ENCODE measurements around the gene EYS. TPM values are rescaled to one million over a fixed set of nuclear protein-coding genes. Genes with fewer than 3 reads are reported as not detected.

Gene EYS
- total RNA-seq, 1 donor from 2014 or later, result not detected

GRCh38 chr6:64023693-64024092 lies 1683.3 kb downstream of the EYS start:
- Mint-ChIP-seq H3K27ac (ENCODE audit: unreplicated experiment) (no peak overlapping the region), H3K4me3 (ENCODE audit: unreplicated experiment) (no peak overlapping the region), H3K27me3 (ENCODE audit: unreplicated experiment) (no peaks in the 10 kb centered on the region), H3K4me1 (ENCODE audit: unreplicated experiment) (no peaks in the 10 kb centered on the region), H3K36me3 (ENCODE audit: unreplicated experiment) (no peaks in the 10 kb centered on the region), H3K9me3 (ENCODE audit: unreplicated experiment) (peaks cover 6% of the 10 kb centered on the region)
- TF ChIP-seq, protein P1, sequence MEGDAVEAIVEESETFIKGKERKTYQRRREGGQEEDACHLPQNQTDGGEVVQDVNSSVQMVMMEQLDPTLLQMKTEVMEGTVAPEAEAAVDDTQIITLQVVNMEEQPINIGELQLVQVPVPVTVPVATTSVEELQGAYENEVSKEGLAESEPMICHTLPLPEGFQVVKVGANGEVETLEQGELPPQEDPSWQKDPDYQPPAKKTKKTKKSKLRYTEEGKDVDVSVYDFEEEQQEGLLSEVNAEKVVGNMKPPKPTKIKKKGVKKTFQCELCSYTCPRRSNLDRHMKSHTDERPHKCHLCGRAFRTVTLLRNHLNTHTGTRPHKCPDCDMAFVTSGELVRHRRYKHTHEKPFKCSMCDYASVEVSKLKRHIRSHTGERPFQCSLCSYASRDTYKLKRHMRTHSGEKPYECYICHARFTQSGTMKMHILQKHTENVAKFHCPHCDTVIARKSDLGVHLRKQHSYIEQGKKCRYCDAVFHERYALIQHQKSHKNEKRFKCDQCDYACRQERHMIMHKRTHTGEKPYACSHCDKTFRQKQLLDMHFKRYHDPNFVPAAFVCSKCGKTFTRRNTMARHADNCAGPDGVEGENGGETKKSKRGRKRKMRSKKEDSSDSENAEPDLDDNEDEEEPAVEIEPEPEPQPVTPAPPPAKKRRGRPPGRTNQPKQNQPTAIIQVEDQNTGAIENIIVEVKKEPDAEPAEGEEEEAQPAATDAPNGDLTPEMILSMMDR (IDR thresholded peaks at IDR 0.05), result no peak
- peak; percentile 77 for DNase-seq (ENCODE audit: extremely low spot score, unreplicated experiment)

DNA sequence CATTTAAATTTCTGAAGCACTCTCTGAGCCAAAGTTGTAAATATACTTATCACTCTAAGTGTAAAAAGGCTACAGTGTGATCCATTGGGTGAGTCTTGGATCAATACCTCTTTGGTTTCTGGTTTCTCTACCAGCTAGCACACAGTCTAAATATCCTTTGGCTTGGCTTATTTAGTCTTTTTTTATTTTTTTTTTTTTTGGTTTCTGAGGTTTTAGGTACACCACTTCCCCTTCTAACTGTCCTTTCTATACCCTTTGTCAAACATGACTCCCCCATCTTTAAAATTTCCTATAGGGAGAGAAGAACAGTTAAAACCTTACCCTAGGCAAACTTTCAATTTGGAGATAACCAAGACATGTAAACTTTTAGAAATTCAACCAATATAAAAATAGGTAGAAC lies 1692.4 kb downstream of the EYS start:
- no peaks in the 10 kb centered on the region for H3K9me3 Mint-ChIP-seq (ENCODE audit: unreplicated experiment)
- no peaks in the 10 kb centered on the region for H3K4me1 Mint-ChIP-seq (ENCODE audit: unreplicated experiment)
- H3K4me3 Mint-ChIP-seq (ENCODE audit: unreplicated experiment), result no peak overlapping the region
- H3K27me3 Mint-ChIP-seq (ENCODE audit: unreplicated experiment), result peaks cover 9% of the 10 kb centered on the region
- DNase-seq (ENCODE audit: extremely low spot score, unreplicated experiment), result no peak
- no peak overlapping the region for H3K27ac Mint-ChIP-seq (ENCODE audit: unreplicated experiment)
- TF ChIP-seq, protein P1 (IDR thresholded peaks at IDR 0.05), result no peak
- no peaks in the 10 kb centered on the region for H3K36me3 Mint-ChIP-seq (ENCODE audit: unreplicated experiment)

GRCh38 chr6:64013011-64013410 lies 1694.0 kb downstream of the EYS start:
- TF ChIP-seq, protein P1 (IDR thresholded peaks at IDR 0.05), result no peak
- DNase-seq (ENCODE audit: extremely low spot score, unreplicated experiment), result no peak
- no peak overlapping the region for H3K4me3 Mint-ChIP-seq (ENCODE audit: unreplicated experiment)
- H3K9me3 Mint-ChIP-seq (ENCODE audit: unreplicated experiment), result no peaks in the 10 kb centered on the region
- H3K27ac Mint-ChIP-seq (ENCODE audit: unreplicated experiment), result no peak overlapping the region
- H3K4me1 Mint-ChIP-seq (ENCODE audit: unreplicated experiment), result no peaks in the 10 kb centered on the region
- H3K36me3 Mint-ChIP-seq (ENCODE audit: unreplicated experiment), result no peaks in the 10 kb centered on the region
- peaks cover 9% of the 10 kb centered on the region for H3K27me3 Mint-ChIP-seq (ENCODE audit: unreplicated experiment)

DNA sequence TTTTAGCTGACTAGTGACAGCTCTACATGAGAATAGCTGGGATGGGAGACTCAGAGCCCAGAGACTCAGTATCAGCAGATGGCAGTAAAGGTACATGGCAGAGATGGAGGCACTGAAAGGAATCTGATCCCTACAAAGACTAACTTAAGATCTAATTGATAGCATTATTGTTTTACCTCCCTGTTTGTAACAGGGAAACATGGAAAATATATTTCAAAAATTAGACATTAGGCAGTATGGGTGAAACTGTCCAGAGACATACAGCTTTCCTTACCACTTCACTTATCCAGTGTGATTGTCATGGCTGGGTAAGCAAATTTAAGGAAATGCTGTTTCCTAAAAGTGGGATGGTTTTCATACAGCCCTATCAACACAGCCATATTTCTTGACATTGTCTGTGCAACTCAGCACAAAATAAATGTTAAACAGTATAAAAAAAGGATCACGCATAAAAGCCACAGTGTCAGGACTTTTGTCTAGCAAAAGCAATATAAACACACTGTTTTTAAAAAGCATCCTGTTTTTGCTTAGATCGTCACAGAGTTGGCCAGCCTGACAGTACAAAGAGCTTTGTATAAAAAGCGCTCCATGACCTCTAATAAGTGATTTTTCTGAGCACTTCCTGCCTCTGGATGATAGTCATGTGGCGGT lies 1694.5 kb downstream of the EYS start:
- Mint-ChIP-seq H3K9me3 (ENCODE audit: unreplicated experiment) (peaks cover 3% of the 10 kb centered on the region), H3K27ac (ENCODE audit: unreplicated experiment) (no peak overlapping the region), H3K4me3 (ENCODE audit: unreplicated experiment) (no peak overlapping the region), H3K27me3 (ENCODE audit: unreplicated experiment) (peaks cover 9% of the 10 kb centered on the region), H3K4me1 (ENCODE audit: unreplicated experiment) (no peaks in the 10 kb centered on the region), H3K36me3 (ENCODE audit: unreplicated experiment) (no peaks in the 10 kb centered on the region)
- no peak for DNase-seq (ENCODE audit: extremely low spot score, unreplicated experiment)
- TF ChIP-seq, protein P1 (IDR thresholded peaks at IDR 0.05), result peak; percentile 74

- Mint-ChIP-seq H3K4me1 (ENCODE audit: unreplicated experiment) (no peaks in the 10 kb centered on the region), H3K4me3 (ENCODE audit: unreplicated experiment) (no peak overlapping the region), H3K27ac (ENCODE audit: unreplicated experiment) (no peak overlapping the region), H3K27me3 (ENCODE audit: unreplicated experiment) (peaks cover 4% of the 10 kb centered on the region), H3K36me3 (ENCODE audit: unreplicated experiment) (no peaks in the 10 kb centered on the region), H3K9me3 (ENCODE audit: unreplicated experiment) (peaks cover 5% of the 10 kb centered on the region)
- TF ChIP-seq, protein P1 (IDR thresholded peaks at IDR 0.05), result no peak
- DNase-seq (ENCODE audit: extremely low spot score, unreplicated experiment), result no peak
Measured at GRCh38 chr6:64010666-64011065, 1696.4 kb downstream of the EYS start.
